SK-N-SH treated with all-trans-retinoic acid at 6 μM for 48 hours (cell line): ENCODE data around the gene GJA8.
"Not testable (repeated sequence)": the region's sequence is repeated elsewhere in the genome, so short reads cannot be mapped to it uniquely, and the experiment has no call there.

Source experiments
- ATAC-seq: fragments of 200-7000 bp; cut with Tn5 transposase; 3 replicates; pipeline ENCODE4 v1.9.1; 2020; ENCODE audit warnings: mild to moderate bottlenecking, moderate library complexity
- BACH2 ChIP-seq: fragments of 250-450 bp; sonication (Bioruptor Pico); IDR thresholded peaks from 2 replicates; pipeline ENCODE4 v1.9.0; 2021; ENCODE audit warnings: mild to moderate bottlenecking, borderline replicate concordance
- CSDC2 ChIP-seq: fragments of 250-450 bp; sonication (Bioruptor Pico); IDR thresholded peaks from 2 replicates; pipeline ENCODE4 v1.5.0; 2020; ENCODE audit warnings: mild to moderate bottlenecking, moderate library complexity
- ESRRG ChIP-seq: fragments of 250-450 bp; sonication (Bioruptor Pico); IDR thresholded peaks from 2 replicates; pipeline ENCODE4 v1.6.1; 2021; ENCODE audit warnings: mild to moderate bottlenecking
- GLIS3 ChIP-seq: fragments of 250-450 bp; sonication (Bioruptor Pico); IDR thresholded peaks from 2 replicates; pipeline ENCODE4 v1.5.0; 2020; ENCODE audit warnings: mild to moderate bottlenecking, moderate library complexity
- OSR1 ChIP-seq: fragments of 250-450 bp; sonication (Bioruptor Pico); IDR thresholded peaks from 2 replicates; pipeline ENCODE4 v1.8.0; 2022; ENCODE audit warnings: moderate library complexity, mild to moderate bottlenecking, inconsistent platforms
- PATZ1 ChIP-seq: fragments of 250-450 bp; sonication (Bioruptor Pico); IDR thresholded peaks from 2 replicates; pipeline ENCODE4 v1.8.0; 2020; ENCODE audit warnings: mild to moderate bottlenecking, moderate library complexity, borderline replicate concordance
- POU6F1 ChIP-seq: fragments of 250-450 bp; sonication (Bioruptor Pico); IDR thresholded peaks from 2 replicates; pipeline ENCODE4 v1.8.0; 2021; ENCODE audit warnings: low read depth, mild to moderate bottlenecking, moderate library complexity, borderline replicate concordance
- PPARA ChIP-seq: fragments of 250-450 bp; sonication (Bioruptor Pico); IDR thresholded peaks from 2 replicates; pipeline ENCODE4 v1.5.0; 2020; ENCODE audit warnings: mild to moderate bottlenecking, borderline replicate concordance
- RARB ChIP-seq: fragments of 250-450 bp; sonication (Bioruptor Pico); IDR thresholded peaks from 2 replicates; pipeline ENCODE4 v1.8.0; 2021; ENCODE audit warnings: mild to moderate bottlenecking, moderate library complexity
- SNAI2 ChIP-seq: fragments of 250-450 bp; sonication (Bioruptor Pico); IDR thresholded peaks from 2 replicates; pipeline ENCODE4 v1.5.0; 2020; ENCODE audit warnings: mild to moderate bottlenecking, moderate library complexity
- TCF4 ChIP-seq: fragments of 250-450 bp; sonication (Bioruptor Pico); IDR thresholded peaks from 2 replicates; pipeline ENCODE4 v1.8.0; 2021; ENCODE audit warnings: mild to moderate bottlenecking, moderate library complexity, borderline replicate concordance
- TSHZ2 ChIP-seq: fragments of 250-450 bp; sonication (Bioruptor Pico); IDR thresholded peaks from 2 replicates; pipeline ENCODE4 v1.5.0; 2020; ENCODE audit warnings: mild to moderate bottlenecking, moderate library complexity
- ZC3H10 ChIP-seq: fragments of 250-450 bp; sonication (Bioruptor Pico); IDR thresholded peaks from 2 replicates; pipeline ENCODE4 v1.5.1; 2021; ENCODE audit warnings: mild to moderate bottlenecking, moderate library complexity
- ZFP3 ChIP-seq: fragments of 250-450 bp; sonication (Bioruptor Pico); IDR thresholded peaks from 2 replicates; pipeline ENCODE4 v1.5.0; 2020; ENCODE audit warnings: mild to moderate bottlenecking, moderate library complexity
- ZNF565 ChIP-seq: fragments of 450-650 bp; formaldehyde crosslinking; conservative IDR thresholded peaks from 2 replicates; pipeline ENCODE4 v1.5.0; 2020; ENCODE audit warnings: low read depth, mild to moderate bottlenecking, moderate library complexity
- ZNF70 ChIP-seq: fragments of 450-650 bp; formaldehyde crosslinking; IDR thresholded peaks from 2 replicates; pipeline ENCODE4 v1.5.0; 2020; ENCODE audit warnings: mild to moderate bottlenecking, moderate library complexity
- ZNF8 ChIP-seq: fragments of 450-650 bp; formaldehyde crosslinking; IDR thresholded peaks from 2 replicates; pipeline ENCODE4 v1.5.0; 2020; ENCODE audit warnings: mild to moderate bottlenecking, moderate library complexity
- TF ChIP-seq, protein P1 (sequence below): fragments of 250-450 bp; sonication (Bioruptor Pico); IDR thresholded peaks from 2 replicates; pipeline ENCODE4 v1.5.1; 2020; ENCODE audit warnings: low read depth, mild to moderate bottlenecking, moderate library complexity

GJA8 gene

GRCh38 chr1:147902253-147902845 is at the start of gene GJA8:
Gene GJA8 (plus strand): TSS chr1:147902795. CDS start chr1:147907956, 5,161 bp downstream.
- no peak for ATAC-seq

GRCh38 chr1:147853391-147853790 is 49.2 kb upstream of the GJA8 start:
- TF ChIP-seq ESRRG (CRISPR knock-in tag) (no peak), POU6F1 (no peak), CSDC2 (no peak), GLIS3 (no peak), ZNF8 (no peak), ZNF70 (CRISPR knock-in tag) (no peak), OSR1 (CRISPR knock-in tag) (no peak), ZC3H10 (CRISPR knock-in tag) (no peak)
- TF ChIP-seq, protein P1, sequence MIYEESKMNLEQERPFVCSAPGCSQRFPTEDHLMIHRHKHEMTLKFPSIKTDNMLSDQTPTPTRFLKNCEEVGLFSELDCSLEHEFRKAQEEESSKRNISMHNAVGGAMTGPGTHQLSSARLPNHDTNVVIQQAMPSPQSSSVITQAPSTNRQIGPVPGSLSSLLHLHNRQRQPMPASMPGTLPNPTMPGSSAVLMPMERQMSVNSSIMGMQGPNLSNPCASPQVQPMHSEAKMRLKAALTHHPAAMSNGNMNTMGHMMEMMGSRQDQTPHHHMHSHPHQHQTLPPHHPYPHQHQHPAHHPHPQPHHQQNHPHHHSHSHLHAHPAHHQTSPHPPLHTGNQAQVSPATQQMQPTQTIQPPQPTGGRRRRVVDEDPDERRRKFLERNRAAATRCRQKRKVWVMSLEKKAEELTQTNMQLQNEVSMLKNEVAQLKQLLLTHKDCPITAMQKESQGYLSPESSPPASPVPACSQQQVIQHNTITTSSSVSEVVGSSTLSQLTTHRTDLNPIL (CRISPR knock-in tag) = no peak
- TF ChIP-seq, all 23 proteins: peak for 0
- ATAC-seq = no peak

More at GRCh38 chr1:147902253-147902845, at the start of gene GJA8:
- TF ChIP-seq PPARA (no peak), SNAI2 (CRISPR knock-in tag) (no peak), PATZ1 (CRISPR knock-in tag) (no peak), ZFP3 (CRISPR knock-in tag) (no peak), GLIS3 (no peak), ZNF565 (no peak), TSHZ2 (CRISPR knock-in tag) (no peak), BACH2 (CRISPR knock-in tag) (no peak), ESRRG (CRISPR knock-in tag) (no peak), TCF4 (no peak), RARB (CRISPR knock-in tag) (no peak), ZC3H10 (CRISPR knock-in tag) (no peak), CSDC2 (no peak), POU6F1 (no peak)
- TF ChIP-seq, protein P1 (CRISPR knock-in tag) = no peak

GRCh38 chr1:147854989-147855388 is 47.6 kb upstream of the GJA8 start:
- ATAC-seq = not testable (repeated sequence)

DNA sequence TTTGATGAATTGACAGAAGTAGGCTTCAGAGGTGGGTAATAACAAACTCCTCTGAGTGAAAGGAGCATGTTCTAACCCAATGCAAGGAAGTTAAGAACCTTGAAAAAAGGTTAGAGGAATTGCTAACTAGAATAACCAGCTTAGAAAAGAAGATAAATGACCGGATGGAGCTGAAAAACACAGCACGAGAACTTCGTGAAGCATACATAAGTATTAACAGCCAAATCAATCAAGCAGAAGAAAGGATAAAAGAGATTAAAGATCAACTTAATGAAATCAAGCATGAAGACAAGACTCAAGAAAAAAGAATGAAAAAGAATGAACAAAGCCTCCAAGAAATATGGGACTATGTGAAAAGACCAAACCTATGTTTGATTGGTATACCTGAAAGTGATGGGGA is 46.6 kb upstream of the GJA8 start:
- ATAC-seq = not testable (repeated sequence)

- not testable (repeated sequence) for ATAC-seq
Measured at GRCh38 chr1:147867204-147867603, 35.4 kb upstream of the GJA8 start.
